GM18499 (cell line): Measurements from ENCODE around the gene OR4D1.

Source experiments
- ATAC-seq: cut with Tn5 transposase; IDR thresholded peaks from one replicate; pipeline ENCODE4 v1.9.1; 2021; ENCODE audit warnings: moderate number of reproducible peaks; ENCODE audit not compliant: insufficient read depth, unreplicated experiment

OR4D1 gene

GRCh38 chr17:58153046-58153445 lies 4.9 kb downstream of the OR4D1 start:
- no peak for ATAC-seq

- no peak for ATAC-seq
Observed at GRCh38 chr17:58153671-58154070, 5.5 kb downstream of the OR4D1 start.

GRCh38 chr17:58156839-58157803 lies 8.9 kb downstream of the OR4D1 start:
- ATAC-seq, result no peak

GRCh38 chr17:58158181-58158580 lies 10.0 kb downstream of the OR4D1 start:
- no peak for ATAC-seq

GRCh38 chr17:58161566-58161965 lies 13.4 kb downstream of the OR4D1 start:
- no peak for ATAC-seq

- no peak for ATAC-seq
Observed at GRCh38 chr17:58165981-58166380, 17.8 kb downstream of the OR4D1 start.

GRCh38 chr17:58166682-58167081 lies 18.5 kb downstream of the OR4D1 start, which contains the start of gene OR4D2:
OR4D2 (plus strand) TSS chr17:58166982; CDS start chr17:58169656, 2,674 bp downstream.
- ATAC-seq, result no peak

- ATAC-seq, result no peak
Observed at GRCh38 chr17:58170622-58171021, 22.4 kb downstream of the OR4D1 start.

- ATAC-seq, result no peak
Observed at GRCh38 chr17:58172369-58173071, 24.3 kb downstream of the OR4D1 start.

- no peak for ATAC-seq
Observed at GRCh38 chr17:58174871-58175270, 26.7 kb downstream of the OR4D1 start.

- ATAC-seq, result no peak
Observed at GRCh38 chr17:58176200-58176599, 28.0 kb downstream of the OR4D1 start.

GRCh38 chr17:58181796-58182195 lies 33.6 kb downstream of the OR4D1 start:
- ATAC-seq, result no peak

GRCh38 chr17:58183514-58183913 lies 35.3 kb downstream of the OR4D1 start:
- no peak for ATAC-seq

- no peak for ATAC-seq
Observed at GRCh38 chr17:58184308-58184985, 36.3 kb downstream of the OR4D1 start.

- no peak for ATAC-seq
Observed at GRCh38 chr17:58184986-58185761, 37.0 kb downstream of the OR4D1 start.

GRCh38 chr17:58186591-58186990 lies 38.4 kb downstream of the OR4D1 start:
- ATAC-seq, result no peak

GRCh38 chr17:58187063-58187462 lies 38.9 kb downstream of the OR4D1 start:
- ATAC-seq, result no peak

- no peak for ATAC-seq
Observed at GRCh38 chr17:58187675-58188074, 39.5 kb downstream of the OR4D1 start.

- ATAC-seq, result no peak
Observed at GRCh38 chr17:58189436-58190146, 41.4 kb downstream of the OR4D1 start.
